Measurements from ENCODE around the gene KAT2B.

DNA sequence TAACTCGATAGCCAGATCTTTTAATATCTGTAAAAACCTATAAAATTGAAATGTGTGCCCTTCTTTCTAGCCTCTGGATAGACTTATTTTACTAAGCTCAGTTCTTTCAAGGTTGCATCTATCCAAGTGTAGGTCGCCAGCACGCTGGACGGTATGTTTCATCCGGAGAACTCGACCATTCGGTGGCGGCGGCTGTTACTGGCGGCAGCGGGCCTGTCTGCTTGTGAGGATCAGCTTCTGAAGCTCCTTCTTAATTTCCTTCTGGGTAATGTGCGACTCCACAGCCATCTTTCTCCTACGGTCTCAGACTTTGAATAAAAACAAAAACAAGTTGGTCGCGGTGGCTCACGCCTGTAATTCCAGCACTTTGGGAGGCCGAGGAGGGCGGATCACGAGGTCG is 32.3 kb upstream of the KAT2B start:
- TF ChIP-seq, protein P1, sequence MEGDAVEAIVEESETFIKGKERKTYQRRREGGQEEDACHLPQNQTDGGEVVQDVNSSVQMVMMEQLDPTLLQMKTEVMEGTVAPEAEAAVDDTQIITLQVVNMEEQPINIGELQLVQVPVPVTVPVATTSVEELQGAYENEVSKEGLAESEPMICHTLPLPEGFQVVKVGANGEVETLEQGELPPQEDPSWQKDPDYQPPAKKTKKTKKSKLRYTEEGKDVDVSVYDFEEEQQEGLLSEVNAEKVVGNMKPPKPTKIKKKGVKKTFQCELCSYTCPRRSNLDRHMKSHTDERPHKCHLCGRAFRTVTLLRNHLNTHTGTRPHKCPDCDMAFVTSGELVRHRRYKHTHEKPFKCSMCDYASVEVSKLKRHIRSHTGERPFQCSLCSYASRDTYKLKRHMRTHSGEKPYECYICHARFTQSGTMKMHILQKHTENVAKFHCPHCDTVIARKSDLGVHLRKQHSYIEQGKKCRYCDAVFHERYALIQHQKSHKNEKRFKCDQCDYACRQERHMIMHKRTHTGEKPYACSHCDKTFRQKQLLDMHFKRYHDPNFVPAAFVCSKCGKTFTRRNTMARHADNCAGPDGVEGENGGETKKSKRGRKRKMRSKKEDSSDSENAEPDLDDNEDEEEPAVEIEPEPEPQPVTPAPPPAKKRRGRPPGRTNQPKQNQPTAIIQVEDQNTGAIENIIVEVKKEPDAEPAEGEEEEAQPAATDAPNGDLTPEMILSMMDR (IDR thresholded peaks at IDR 0.05), result no peak
- no peak for TF ChIP-seq EP300 (IDR thresholded peaks at IDR 0.05)
